DMS79 treated with DMSO at 0.1 percent for 48 hours (cell line): ENCODE data around the gene VENTX.

Source experiments
- DNase-seq: peaks from one replicate; lab custom pipeline; 2025; lab: John Stamatoyannopoulos, UW

The VENTX gene

DNA sequence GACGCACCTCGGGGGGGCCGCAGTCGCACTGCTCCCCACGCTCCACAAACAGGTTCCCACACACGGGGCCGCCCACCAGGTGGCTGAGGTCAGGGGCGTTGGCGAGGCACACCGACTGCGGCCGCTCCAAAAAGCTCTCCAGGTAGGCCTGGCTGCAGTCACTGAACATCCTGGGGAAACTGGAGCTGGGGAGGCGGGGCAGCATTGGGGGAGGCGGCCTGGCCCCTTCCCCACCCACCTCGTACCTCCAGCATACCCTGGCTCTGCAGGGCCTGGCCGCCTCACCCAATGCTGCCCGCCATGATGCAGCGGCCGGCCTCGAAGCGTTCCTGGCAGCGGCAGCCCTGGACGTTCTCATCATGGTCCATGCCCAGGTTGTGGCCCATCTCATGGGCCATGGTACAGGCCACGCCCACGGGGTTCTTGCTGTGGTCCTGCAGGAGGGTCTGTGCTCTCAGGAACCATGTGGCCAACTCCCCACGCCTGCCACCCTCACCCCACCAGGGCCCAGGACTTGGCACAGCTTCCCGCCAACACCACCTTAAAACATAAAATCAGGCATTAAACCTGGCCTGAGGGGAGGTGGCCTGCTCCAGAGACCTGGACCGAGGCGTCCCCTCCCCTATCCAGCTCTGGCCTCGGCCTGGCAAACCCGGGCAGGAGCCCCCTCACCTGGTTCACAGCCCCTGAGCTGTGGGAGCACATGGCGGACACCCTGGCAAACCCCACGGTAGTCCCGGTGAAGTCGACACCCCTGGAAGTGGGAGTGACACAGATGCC, 34.1 kb downstream of the VENTX start:
- DNase-seq, result no peak

- no peak for DNase-seq
Observed at GRCh38 chr10:133272301-133272963, 34.8 kb downstream of the VENTX start.

GRCh38 chr10:133272964-133273420, 35.3 kb downstream of the VENTX start:
- DNase-seq, result no peak

GRCh38 chr10:133273534-133274143, 36.0 kb downstream of the VENTX start:
- no peak for DNase-seq

- DNase-seq, result no peak
Observed at GRCh38 chr10:133274751-133275683, 37.4 kb downstream of the VENTX start.

DNA sequence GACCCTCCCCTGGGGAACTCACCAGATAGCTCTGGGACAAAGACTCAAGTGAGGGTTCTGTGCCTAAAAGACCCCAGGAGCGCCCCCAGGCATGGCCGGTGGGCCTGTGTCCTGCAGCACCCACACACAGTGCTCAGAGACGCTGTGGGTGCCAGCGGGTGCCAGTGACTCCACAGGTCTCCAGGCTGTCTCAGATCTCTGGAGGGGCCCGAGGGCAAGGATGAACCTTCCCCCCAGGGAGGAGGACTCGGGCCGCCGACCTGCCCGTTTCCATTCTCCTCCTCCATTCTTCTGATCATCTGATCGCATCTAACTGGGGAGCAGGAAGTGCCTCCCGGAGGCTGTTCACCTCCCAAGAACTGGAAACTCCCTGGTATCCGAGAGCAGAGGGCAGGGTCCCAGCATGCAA, 38.0 kb downstream of the VENTX start:
- no peak for DNase-seq

GRCh38 chr10:133276100-133276434, 38.4 kb downstream of the VENTX start:
- no peak for DNase-seq

DNA sequence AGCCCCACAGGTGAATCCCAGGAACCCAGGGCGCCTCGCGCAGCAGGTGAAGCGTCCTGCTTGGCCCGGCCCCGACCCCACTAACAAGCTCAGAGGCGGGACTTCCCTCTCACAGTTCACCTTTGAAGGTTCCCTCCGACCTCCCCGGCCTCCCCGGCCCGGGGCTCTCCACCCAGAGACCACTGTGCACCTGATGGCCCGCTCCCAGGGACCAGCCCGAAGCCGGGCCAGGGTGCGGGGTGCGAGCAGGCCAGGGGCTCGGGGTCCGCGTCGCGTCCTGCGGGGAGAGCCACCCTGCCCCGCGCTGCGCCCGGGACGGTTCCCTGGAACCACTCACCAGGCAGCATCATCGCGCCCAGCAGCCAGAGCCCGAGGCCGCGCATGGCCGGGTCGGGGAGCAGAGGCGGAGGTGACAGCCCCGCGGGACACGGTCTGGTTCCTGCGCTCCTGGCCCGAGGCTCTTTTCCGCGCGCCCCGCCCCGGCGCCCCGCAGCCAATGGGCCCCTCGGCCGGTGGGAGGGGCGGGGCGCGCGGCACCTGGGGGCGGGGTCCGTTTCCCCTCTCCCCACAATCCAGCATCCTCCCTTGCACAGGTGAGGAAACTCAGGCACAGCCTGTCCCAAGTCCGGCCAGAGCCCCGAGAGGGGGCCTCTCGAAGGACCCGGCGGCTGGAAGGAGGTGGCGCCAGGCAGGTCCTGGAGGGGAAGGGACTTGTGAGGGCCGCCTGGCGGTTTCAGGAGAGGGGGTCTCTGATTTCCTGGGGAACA, 39.0 kb downstream of the VENTX start, which contains the start of gene ADAM8:
Gene ADAM8 (minus strand): TSS at position 434 of the 767 bp plus-strand sequence. CDS start 51 bp downstream, at position 383.
- DNase-seq, result peak; percentile 13

- no peak for DNase-seq
Observed at GRCh38 chr10:133277277-133277992, 39.8 kb downstream of the VENTX start.

GRCh38 chr10:133277993-133278576, 40.4 kb downstream of the VENTX start:
- DNase-seq, result no peak

DNA sequence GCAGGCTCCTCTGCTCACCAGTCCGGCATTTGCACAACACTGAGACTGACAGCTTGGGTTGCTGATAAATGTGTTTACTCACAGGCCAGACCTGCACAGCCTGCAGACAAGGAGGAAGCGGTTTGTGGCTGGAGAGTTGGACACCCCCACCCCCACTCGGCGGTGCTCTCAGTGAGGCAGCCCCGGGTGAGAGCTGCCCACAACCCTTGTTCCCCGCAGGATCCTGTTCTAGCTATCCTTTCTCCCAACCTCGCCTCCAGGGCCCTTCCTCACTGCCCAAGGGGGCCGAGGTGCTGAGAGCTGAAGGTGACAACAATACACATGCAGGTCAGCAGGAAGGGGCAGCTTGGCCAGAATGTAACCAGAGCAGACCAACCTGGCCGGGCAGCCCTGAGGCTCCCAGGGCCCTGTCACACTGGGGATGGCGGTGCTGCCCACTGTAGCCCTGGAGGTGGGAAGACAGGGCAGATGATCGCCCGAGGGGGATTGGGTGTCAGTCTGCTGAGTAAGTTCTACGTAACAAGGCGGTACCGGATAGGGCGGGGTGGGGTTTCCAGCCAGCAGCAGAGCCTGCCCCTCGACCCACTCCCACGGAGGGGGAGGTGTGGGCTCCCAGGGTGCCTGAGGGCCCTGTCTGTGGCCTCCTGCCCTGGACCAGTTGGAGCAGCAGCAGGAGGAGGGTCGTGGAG, 41.1 kb downstream of the VENTX start:
- DNase-seq, result no peak

GRCh38 chr10:133279326-133280226, 41.9 kb downstream of the VENTX start:
- DNase-seq, result no peak

- DNase-seq, result no peak
Observed at GRCh38 chr10:133280391-133281059, 42.9 kb downstream of the VENTX start.

GRCh38 chr10:133281084-133281483, 43.4 kb downstream of the VENTX start:
- DNase-seq, result no peak

GRCh38 chr10:133281628-133282372, 44.1 kb downstream of the VENTX start:
- no peak for DNase-seq

DNA sequence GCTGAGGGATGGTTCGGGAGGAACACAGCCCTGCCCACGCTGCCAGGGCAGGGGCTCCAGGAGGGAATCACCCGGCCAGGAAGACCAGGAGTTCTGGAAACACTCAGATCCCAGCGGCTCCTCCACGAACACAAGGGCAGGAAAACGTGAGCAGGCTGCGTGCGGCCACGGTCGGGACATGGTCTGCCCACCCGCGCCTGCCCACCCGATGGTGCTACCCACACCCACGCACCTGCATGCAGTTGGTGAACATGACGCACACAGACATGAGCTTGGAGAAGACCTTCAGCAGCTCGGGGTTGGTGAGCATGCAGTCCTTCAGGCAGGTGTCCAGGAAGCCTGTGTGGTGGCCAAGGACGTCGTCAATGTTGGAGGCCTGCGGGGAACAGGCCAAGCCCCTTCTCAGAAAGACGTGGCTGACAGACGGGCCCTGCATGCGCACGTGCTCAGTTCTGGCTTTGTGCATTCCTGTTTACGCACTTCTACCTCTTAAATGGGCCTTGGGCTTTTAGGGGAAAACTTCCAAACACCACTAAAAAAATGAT, 45.3 kb downstream of the VENTX start:
- no peak for DNase-seq

GRCh38 chr10:133283931-133284330, 46.3 kb downstream of the VENTX start:
- DNase-seq, result no peak
